GM21447 (cell line): ENCODE data around the gene CCDC88C.
A peak's percentile ranks its signal among the peaks of the same experiment; 100 is the strongest.
"Not testable (repeated sequence)": the region's sequence is repeated elsewhere in the genome, so short reads cannot be mapped to it uniquely, and the experiment has no call there.

Source experiments
- ATAC-seq: cut with Tn5 transposase; IDR thresholded peaks from one replicate; pipeline ENCODE4 v1.9.1; 2021; ENCODE audit not compliant: unreplicated experiment

CCDC88C gene

GRCh38 chr14:91418387-91419043 lies 895 bp upstream of the CCDC88C start:
- no peak for ATAC-seq

- ATAC-seq = peak; percentile 23
These were observed 365 bp upstream of the CCDC88C start for GRCh38 chr14:91417983-91418386.

- ATAC-seq = no peak
These were observed 888 bp downstream of the CCDC88C start for GRCh38 chr14:91416744-91417119.

GRCh38 chr14:91415794-91416743 lies 1.6 kb downstream of the CCDC88C start:
- ATAC-seq = peak; percentile 49

DNA sequence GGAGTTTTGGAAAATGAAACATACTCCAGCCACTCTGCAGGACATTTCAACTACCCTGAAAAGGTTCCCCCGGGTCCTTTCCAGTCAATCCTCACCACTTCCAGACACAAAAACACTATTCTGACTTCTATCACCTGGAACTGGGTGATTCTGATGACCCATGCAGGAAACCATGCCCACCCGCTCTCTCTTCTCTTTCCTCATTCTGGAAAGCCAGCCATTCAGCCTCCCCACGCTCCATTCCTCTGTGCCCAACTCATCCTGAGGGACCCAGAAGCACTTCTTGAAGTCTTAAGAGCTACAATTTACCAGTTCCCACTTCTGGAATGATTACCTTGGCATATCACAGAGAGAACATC lies 3.2 kb downstream of the CCDC88C start:
- no peak for ATAC-seq

DNA sequence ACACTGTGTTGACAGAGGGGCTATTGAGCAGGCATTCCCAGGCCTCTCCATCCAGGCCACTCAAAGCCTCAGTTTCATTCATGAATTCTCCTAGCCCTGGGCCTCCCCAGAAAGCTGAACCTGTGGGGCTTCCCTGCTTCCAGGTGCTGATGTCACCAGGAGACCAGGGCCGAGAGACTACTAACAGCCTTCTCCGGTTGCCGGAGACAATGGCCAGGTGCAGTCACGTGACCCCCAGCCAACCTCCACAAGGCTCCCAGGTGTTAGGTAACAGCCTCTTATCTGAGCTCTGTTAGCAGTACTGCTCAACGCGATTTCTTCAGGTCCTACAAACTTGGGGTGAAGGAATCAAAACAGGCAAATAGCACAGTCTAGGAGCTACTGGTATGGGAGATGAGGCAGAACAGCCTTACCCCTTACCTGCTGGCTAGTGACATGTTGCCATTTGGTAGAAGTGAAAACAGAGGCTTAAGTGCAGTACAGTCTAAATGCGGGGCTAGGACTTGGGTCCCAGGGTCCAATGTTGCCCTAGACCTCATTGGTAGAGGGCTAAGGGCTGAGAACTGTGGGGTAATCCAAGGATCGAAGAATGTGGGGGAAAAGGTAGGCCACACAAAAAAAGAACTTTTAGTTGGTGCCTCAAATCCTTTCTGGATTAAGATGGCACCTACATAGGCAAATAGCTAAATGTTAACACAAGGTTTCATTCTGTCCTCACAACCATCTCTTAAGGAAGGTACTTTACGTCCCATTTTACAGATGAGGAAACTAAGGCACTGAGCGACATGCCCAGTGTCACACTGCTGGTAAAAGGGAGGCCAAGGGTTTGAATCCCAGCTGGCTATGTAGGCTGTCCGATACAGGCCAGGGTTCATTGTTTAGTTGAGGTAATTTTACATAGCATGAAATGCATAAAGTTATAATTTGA lies 3.8 kb downstream of the CCDC88C start:
- ATAC-seq = no peak

DNA sequence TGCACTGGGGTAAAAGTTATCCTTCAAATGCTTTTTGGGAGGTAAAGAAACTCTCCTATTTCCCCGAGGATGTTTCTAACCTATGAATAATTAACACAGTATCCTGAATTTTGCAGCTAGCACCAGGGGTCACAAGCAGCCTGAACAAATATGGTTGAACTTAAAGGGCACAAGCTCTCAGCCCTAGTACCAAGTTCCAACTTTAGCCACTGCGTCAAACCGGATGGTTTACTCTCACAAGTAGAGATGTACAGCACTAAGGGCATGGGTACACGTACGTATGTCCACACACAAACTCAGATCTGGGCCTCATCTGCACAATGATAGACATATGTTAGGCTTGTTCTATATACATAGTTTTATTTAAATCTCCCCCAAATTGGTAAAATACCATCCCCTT lies 4.7 kb downstream of the CCDC88C start:
- ATAC-seq = no peak

GRCh38 chr14:91410771-91411536 lies 6.7 kb downstream of the CCDC88C start:
- ATAC-seq = no peak

DNA sequence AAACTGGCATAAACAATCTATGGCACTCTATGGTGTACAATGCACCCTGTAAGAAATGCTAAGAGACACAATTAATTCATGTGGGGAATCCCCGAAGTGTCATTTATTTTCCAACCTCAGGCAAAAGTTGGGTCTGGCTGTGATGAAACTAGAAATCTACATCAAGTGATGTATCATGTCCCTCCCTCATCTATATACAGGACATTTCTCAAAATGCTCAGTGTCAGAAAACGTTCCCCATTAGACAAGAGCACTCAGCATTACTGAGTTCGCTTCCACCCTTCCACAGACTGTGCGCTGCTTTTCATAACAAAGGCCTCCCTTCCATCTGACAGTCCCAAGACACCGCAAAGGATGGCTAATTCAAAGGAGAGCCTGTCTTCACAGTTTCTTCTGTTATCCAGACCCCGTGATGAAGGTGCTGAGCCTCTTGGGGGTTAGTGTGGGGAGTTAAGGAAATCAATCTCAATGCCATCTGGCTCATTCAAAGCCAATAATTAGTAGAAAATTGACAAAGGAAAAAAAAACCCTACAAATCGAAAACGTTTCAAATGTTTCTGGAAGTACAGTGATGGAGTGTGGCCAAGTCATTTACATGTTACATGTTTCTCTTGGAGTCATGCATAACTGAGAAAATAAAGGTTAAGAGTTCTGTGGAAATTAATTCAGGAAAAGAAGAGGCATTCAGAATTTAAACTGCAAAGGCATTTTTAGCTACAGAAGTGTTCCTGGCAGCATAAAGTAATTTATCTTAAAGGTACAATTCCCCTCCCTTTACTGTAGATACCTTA lies 7.5 kb downstream of the CCDC88C start:
- ATAC-seq = no peak

DNA sequence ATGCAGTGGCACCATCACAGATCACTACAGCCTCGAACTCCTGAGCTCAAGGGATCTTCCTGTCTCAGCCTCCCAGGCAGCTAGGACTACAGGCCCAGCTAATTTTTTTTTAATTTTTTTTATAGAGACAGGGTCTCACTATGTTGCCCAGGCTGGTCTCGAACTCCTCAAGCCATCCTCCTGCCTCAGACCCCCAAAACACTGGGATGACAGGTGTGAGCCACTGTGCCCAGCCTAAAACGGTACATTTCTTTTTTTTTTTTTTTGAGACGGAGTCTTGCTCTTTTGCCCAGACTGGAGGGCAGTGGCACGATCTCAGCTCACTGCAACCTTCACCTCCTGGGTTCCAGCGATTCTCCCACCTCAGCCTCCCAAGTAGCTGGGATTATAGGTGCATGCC lies 8.4 kb downstream of the CCDC88C start:
- not testable (repeated sequence) for ATAC-seq

DNA sequence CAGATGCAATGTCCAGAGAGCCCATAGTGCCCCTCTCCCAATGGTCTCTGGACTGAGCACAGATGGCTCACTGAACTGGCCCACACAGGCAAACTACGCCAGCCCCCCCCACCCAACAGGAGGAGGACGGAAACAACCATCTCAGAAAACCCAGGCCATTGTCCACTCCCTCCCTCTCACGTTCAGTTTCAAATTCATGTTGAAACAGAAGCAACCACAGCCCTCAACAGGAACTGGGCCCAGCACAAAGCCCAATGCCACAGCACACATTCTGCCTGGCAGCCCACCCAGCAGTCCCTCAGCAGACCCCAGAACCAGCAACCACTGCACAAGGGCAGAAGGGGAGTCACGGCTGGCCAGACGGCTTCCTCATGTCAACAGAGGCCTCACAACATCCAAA lies 10.6 kb downstream of the CCDC88C start:
- ATAC-seq = no peak

DNA sequence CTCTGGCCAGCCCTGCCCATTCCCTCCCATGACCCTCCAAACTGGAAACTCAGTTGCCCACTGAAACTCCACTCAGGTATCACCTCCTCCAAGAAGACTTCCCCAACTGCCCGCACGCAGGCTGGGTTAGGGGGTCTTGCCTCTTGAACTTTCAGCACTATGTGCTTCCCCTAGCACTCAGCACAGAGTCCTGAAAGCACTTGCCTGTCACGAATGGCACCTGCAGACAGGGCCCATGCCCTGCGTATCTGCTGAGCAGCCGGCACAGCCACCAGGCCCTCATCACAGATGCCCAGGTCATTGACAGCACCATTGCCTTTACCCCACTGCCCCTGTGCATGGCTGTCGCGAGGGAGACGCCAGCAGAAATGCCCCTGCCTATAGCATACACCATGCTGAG lies 11.2 kb downstream of the CCDC88C start:
- ATAC-seq = no peak

DNA sequence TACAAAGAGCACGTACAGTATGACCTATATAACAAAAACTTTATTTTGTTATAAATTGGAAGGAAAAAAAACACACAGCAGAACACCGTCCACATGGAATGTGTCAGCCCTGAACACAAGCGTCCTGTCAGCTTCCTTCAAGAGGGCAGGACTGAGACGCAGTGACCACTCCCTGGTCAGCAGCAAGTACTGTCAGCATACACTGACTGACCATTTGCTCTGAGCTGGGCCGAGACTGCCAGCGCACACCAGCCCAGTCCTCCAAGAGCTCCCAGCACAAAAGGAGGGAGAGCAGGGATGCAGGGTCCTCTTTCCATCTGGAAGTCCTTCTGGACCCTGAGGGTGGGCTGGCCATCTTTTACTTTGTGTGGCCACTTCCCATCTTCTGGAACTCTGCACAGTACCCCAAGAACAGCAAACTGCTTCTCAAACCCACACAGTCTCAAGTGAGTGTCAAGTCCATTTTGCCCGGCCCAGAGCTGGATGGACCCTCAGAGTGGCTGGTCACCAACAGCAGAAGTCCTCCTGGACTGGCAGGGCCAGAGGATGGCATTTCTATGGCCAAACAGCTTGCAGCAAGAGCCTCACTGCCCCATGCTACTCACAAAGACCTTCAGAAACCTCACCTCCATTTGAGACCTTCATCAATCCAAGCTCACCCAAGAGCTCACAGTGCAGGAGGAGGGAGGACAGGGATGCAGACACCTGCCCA lies 11.7 kb downstream of the CCDC88C start:
- ATAC-seq = no peak

GRCh38 chr14:91405241-91405721 lies 12.3 kb downstream of the CCDC88C start:
- no peak for ATAC-seq

DNA sequence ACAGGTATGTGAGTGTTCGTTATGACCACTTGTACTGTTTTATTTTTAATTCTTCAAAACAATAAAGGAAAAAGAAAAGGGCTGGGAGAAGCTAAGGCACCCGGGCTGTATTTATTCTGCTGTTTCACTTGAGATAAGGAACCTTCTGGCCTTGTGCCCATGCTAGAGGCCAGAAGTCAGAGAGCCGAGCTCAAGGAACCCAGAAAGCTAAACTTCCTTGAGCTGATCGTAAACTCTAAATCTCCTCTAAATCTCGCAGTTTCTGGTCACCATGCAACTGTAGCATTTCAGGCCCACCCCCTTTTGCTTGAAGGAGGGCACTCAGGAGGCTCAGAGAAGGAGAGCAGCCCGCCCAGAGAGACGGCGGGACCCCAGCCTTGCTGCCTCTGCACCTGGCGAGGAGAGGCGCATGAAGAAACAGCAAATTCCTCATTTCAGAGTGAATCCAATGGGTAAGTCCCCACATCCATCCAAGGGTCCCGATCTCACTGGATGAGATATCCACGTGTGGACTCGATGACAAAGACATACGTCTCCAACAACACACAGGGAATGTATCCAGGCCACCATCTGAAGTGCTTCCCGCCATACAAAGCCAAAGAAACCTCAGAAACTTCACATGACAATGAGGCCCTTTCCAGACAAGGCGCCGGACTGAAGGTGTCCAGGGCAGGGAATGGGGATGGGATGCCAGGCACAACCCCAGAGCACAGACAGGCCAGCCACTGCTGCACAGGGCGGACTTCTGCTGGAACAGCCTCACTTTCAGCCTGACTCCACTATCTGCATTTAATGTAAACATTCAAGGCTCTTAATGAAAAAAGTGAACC lies 14.6 kb downstream of the CCDC88C start:
- no peak for ATAC-seq

DNA sequence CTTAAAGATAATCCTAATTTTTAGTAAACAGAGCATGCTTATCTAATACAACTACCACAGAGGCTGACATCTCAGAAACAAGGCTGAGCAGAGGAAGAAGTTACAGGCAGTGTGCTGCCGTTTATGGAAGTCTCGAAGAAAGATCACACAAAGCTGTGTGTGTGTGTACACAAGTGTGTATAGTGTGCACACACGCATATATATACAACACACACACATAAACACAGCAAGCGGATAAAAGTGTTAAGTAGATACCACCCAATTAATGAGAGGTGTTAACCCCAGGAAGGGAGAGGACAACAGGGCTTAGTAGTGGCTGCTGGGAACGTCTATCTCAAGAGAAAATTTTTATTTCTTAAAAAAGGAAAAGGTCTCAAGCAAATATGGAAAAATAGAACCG lies 15.3 kb downstream of the CCDC88C start:
- ATAC-seq = no peak

- no peak for ATAC-seq
These were observed 15.9 kb downstream of the CCDC88C start for GRCh38 chr14:91401751-91402150.

DNA sequence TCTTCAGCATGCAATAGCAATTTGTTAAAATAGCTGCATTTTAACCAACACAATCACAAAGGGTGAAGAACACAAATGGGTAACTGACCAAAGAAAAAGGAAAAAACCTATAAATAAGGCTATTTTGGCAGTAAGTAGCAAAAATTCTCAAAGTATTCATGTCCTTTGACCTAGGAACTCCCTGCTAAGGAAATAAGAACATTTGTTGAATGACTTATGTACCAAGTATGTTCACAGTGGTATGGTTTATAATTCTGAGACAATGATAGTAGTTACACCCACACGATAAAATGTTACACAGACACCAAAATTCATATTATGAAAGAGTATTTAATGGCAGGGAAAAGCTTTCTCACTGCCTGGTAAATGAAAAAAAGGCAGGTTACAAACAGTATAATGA lies 16.9 kb downstream of the CCDC88C start:
- no peak for ATAC-seq
